Keratinocyte (primary cell): ENCODE results near the gene LENG9.

Experiments used
- CTCF ChIP-seq, 3 experiments: IDR thresholded peaks in 1 of 3; conservative IDR thresholded peaks in 1 of 3; optimal IDR thresholded peaks in 1 of 3; 2 replicates in 2 of 3; 3 replicates in 1 of 3; pipeline versions ENCODE3 to v1.5.1; 2011; ENCODE audit warnings: low read length in 3 of 3, mild to moderate bottlenecking in 3 of 3, moderate library complexity in 2 of 3, control low read depth in 1 of 3, inconsistent platforms in 1 of 3; ENCODE audit not compliant: insufficient read depth in 2 of 3; ENCODE audit errors: extremely low read depth in 1 of 3
- EZH2 ChIP-seq: IDR thresholded peaks from one replicate; pipeline ENCODE4 v1.6.1; 2012; ENCODE audit warnings: inconsistent platforms, mild to moderate bottlenecking, low read length, moderate library complexity

- TF ChIP-seq CTCF (optimal IDR thresholded peaks at IDR 0.05 in 1 of 3, IDR thresholded peaks at IDR 0.05 in 1 of 3, conservative IDR thresholded peaks at IDR 0.05 in 1 of 3; ENCODE audit: extremely low read depth in 1 of 3, insufficient read depth in 2 of 3, low read length in 3 of 3), result no peak
- TF ChIP-seq EZH2, result no peak
Observed at GRCh38 chr19:54416695-54417491, 46.7 kb downstream of the LENG9 start.
